HG03280 (cell line): Measurements from ENCODE around the gene EVX2.

Source experiments
- ATAC-seq: cut with Tn5 transposase; IDR thresholded peaks from one replicate; pipeline ENCODE4 v1.9.1; 2021; ENCODE audit warnings: mild to moderate bottlenecking, moderate library complexity; ENCODE audit not compliant: unreplicated experiment

EVX2 gene

DNA sequence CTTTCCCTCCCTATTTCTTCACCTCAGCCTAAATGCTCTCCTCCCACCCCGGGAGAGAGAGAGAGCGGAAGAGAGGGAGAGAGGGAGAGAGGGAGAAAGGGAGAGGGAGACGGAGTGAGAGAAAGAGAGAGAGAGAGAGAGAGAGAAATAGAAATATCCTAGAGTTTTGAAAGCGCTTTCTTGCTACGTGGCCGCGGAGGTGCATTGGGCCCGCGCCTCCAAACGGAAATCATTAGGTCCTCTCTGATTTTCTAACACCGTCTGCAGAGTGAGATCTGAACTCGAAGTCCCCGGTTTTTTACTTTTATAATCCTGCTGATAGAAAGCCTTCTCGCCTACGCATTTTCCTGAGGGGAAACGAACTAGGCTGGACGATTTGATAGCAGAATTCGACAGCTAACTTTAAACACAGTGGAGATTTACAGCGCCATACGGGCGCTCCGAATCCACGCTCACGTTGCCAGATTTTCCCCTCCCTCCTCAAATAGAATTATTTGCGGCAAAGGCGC, 903 bp upstream of the EVX2 start:
- ATAC-seq: no peak

- ATAC-seq: no peak
Measured at GRCh38 chr2:176082824-176083751, 674 bp downstream of the EVX2 start.

DNA sequence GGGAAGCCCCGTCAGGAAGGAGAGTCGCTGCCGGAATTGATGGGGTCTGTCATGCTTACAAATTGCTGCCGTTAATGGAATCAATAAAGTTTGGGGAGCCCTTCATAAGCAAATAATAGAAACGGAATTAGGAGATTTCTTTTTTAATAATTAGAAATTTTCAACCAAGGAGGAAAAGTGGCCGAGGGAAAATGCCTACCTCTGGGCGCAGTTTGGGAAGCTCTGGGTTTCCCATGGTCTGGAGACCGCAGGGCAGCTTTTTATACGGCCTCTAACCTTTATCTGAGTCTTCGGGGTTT, 1.3 kb downstream of the EVX2 start:
- no peak for ATAC-seq

DNA sequence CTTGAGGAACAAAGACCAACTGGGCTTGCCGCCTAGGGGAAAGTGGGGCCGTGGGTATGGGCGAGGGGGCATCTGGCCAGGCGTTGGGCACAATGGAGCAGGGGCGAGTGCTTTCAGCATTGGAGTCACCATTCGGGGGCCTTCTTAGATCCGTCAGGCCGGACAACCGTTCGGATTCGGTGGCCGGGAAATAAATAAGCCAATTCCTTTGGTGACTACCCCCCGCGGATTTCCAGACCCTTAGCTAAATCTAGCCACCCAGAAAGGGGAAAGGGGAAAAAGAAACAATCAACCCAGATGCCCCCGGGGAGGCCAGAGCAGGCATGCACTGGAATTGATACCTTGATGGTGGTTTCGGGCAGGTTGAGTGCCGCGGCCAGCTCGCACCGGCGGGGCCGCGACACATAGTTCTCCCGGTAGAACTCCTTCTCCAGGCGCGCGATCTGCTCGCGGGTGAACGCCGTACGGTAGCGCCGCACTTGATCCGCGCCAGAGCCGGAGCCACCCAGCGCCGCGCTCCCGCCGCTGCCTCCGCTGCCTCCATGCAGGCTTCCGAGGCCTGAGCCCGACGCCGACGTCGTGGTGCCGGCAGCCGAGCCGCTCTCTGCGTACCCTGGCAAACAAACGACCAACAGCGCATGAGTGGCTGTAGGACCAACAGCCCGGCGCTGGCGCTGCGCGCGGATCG, 1.8 kb downstream of the EVX2 start:
- no peak for ATAC-seq

DNA sequence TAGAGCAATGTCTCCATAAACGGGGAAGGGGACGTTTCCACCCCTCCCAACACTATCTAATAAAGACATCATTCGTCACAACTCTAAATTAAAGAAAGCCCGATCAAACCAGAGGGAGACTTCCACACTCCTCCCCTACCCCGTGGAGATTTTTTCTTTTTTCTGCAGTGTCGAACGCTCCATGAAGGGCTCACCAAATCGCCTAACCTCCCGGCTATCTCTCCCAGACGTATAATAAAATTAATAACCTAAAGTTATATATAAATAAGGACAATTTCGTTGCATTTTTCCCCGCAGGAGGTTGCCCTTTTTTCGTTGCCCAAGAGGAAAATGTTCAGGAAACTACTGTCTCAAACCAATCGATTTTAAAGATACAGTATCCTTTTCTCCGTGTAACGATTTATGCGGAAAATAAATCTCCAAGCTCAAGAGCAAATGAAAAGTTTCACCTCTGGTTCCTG, 2.4 kb downstream of the EVX2 start:
- no peak for ATAC-seq

DNA sequence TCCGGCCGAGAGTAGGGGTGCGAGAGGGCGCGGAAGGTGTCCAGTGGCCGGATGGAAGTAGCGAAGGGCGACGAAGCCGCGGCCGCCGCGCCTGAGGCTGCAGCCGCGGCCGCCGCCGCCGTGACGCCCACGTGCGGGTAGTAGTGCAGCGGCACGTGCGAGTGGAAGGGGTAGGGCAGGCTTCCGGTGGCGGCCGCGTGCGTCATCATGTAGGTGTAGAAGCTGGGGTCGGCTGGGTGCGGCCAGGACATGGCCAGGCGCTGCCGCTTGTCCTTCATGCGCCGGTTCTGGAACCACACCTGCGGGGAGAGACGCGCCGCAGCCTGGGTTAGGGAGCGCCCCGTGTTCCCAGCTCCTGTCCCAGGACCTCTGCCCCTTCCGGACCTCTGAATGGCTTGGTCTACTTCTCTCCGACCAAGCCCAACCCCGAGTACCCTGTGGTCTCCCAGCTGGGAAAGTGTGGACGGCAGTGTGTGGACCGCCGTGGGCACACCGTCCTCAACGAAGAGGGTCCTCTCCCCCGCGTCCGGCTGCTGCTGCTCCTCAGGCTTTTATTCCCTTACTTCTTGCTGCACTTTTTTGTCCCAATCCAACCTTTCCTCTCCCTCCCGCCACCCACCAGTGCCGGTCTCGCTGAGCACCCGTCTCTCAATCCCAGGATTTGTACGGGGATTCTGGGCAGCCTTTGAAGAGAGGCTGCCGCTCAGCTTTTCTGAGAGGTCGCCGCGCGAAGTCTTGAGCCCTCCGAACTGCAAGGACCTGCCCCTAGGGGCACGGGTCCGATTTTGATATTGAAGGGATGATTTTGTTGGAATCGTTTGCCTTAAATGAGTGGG, 3.0 kb downstream of the EVX2 start:
- ATAC-seq: no peak

DNA sequence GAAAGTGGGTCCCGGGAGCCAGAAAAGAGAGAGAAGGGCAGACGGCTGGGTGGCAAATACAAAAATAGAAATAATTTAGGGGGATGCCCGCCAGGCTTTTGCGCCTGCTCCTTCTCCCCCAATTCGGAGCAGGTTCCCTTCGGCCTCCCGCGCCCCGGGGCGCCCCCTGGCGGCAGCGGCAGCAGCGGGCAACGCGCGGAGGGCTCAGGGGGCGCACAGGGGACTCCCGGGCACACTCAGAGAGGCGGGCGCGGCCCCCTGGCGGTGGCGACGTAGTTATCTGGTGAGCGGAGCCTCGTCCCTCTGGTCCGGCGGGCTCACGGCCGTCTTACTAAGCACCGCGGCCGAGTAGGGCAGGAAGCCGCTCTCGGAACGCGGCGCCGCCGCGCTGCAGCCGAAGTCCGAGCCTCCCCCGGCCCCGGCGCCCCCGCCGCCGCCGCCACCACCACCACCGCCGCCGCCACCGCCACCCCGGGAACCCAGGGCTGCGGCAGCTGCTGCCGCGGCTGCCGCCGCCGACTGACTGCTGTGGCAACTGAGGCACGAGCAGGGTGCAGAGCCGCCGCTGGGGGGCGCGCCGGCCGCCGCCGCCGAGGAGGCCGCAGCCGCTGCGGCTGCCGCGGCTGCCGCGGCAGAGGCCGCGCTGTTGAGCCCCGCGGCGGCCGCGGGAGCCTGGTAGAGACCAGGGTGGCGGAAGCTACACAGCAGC, 3.8 kb downstream of the EVX2 start:
- no peak for ATAC-seq

DNA sequence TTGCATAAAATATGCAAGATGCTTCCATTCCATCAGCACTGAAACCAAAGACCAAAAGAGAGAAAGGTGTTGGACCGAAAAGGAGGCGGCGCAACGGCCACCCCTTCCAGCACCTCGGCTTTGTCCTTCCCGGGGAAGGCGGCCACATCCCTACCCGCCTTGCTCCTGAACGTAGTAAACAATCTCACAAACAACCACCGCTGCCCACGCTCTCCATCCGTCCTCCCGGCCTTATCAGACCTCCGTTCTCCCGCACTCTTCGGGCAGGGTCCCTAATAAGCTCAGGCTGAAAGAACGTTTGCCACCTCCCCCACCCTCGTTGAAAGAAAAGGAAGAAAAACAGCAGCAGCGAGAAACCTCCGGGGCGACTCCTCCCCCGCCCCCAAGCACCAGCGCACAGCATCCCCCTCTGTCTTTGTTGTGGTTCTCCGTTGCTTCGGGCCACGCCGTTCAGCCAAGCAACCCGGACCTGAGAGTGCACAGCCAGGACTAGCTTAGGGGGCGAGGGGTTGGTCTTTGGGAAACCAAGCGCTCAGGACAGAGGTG, 4.4 kb downstream of the EVX2 start:
- ATAC-seq: no peak

- no peak for ATAC-seq
Measured at GRCh38 chr2:176078541-176079284, 5.0 kb downstream of the EVX2 start.

GRCh38 chr2:176076796-176077195, 7.0 kb downstream of the EVX2 start:
- no peak for ATAC-seq

- no peak for ATAC-seq
Measured at GRCh38 chr2:176076063-176076462, 7.7 kb downstream of the EVX2 start.

DNA sequence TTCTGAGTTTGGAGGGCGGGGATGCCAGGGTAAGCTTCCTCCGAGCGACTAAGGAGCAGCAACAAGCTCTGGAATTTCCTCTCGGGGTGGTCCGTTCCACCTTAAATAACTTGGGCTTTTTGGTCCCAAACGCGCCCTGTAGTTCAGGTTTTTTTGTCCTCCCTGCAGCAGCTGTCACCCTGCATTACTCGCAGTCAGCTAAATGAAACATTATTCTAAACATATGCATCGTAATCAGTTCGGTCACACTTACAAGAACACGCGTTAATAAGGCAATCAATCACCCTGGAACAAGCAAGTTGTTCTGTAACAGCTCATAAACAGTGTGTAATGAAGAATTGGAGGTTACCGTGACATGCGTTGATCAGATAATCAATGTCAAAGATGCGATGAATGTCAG, 8.3 kb downstream of the EVX2 start:
- ATAC-seq: no peak

GRCh38 chr2:176074919-176075425, 8.8 kb downstream of the EVX2 start:
- no peak for ATAC-seq

GRCh38 chr2:176072951-176073904, 10.5 kb downstream of the EVX2 start:
- ATAC-seq: no peak

DNA sequence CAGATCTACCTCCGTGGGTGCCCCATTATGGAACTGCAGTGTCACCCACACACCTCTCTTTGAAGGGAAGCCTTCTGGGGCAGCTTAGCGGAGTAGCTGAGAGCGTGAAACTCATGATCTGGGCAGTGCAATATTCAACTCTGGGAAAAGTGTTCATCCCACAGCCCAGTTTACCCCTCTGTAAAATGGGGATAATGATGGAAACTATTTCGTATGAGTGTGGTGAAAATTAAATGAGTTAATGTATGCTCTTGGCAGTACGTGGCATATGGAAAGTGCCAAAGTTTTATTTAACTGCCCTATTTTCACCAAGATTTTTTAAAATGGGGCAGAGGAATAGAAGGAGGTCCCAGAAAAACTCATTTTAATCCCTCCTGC, 11.5 kb downstream of the EVX2 start:
- no peak for ATAC-seq

DNA sequence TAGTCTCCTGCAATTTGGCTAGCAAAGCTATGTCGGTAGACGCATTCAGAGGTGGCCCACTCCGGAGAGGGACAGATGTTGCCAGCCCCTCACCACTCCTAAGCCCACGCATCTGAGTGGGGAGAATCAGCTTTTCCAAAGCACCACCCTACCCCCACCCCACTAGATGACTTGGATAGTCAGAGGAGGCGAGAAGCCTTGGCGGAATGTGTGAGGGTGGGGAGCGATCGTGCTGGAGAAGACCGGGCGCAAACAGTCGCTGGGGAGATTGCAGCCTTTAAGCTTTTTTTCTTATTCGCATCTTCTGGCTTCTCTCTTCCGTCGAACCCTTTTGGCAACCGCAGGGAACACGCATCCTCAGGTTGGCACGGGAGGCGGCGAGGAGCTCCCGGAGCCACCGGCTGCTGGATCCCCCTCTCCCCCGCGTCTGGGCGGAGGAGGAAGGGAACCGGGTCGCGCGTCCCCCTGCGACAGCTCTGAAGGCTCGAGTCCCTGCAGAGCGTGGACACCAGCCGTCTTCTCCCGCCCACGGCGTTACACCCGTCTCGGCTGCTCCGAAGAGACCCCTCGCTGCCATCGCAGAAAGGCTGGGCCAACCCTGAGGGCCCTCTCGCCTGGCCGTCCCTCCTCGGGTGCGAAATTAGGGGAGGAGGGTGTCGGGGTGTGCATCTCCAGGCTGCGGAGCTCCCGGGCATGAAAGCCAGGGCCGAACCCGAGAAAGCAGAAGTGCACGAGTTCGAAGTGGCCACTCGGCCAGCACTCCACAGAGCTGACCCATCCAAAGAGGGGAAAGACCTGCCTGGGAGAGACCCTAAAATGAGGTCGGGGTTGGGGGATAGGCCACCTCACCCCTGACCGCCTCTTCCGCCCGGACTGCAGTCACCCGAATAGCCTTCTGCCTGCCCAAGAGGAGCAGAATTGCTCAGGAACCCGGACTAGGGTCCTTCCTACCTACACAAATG, 12.2 kb downstream of the EVX2 start:
- ATAC-seq: no peak

DNA sequence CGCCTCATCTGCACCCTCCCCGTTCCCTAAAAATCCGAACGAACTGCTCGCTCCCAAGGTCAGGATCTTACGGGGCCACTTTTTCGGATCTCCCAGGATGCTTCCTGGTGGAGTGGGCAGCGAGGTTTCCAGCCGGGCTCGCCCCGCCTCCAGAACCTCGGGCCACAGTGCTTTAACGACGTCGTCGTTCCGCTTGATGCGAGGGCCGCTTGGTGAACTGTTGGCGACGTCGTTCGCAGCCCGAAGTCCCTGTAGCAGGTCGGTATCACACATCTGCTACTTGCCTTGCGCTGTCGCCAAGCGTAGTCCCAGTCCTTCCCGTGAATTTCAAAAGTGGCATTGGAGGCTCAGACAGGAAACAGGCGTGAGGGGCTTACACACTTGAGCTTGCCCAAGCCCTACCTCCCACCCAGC, 15.3 kb downstream of the EVX2 start:
- no peak for ATAC-seq
